Mucosa of rectum (tissue), 2 donors: ENCODE measurements around the gene SLC12A5.

Experiments
- H3K27ac ChIP-seq, 2 donors: one replicate each; pipeline ENCODE4 v1.7.0; 2013; ENCODE audit warnings: inconsistent platforms in 2 of 2, low read depth in 2 of 2, low read length in 2 of 2
- H3K27me3 ChIP-seq, 2 donors: one replicate each; pipeline ENCODE4 v1.7.0; 2013; ENCODE audit warnings: low read length in 2 of 2; ENCODE audit not compliant: control insufficient read depth in 2 of 2, insufficient read depth in 2 of 2
- H3K36me3 ChIP-seq, 2 donors: one replicate each; pipeline ENCODE4 v1.7.0; 2013; ENCODE audit warnings: low read length in 2 of 2; ENCODE audit not compliant: control insufficient read depth in 2 of 2, insufficient read depth in 2 of 2
- H3K4me1 ChIP-seq, 2 donors: one replicate each; pipeline ENCODE4 v1.7.0; 2013; ENCODE audit warnings: low read length in 2 of 2, mild to moderate bottlenecking in 1 of 2; ENCODE audit not compliant: control insufficient read depth in 2 of 2, insufficient read depth in 2 of 2
- H3K4me3 ChIP-seq, 2 donors: one replicate each; pipeline ENCODE4 v1.7.0; 2013; ENCODE audit warnings: low read length in 2 of 2
- H3K9ac ChIP-seq, 2 donors: one replicate each; pipeline ENCODE4 v1.7.0; 2013; ENCODE audit warnings: low read length in 2 of 2, low read depth in 1 of 2, mild to moderate bottlenecking in 1 of 2
- H3K9me3 ChIP-seq, 2 donors: one replicate each; pipeline ENCODE4 v1.7.0; 2013; ENCODE audit warnings: low read length in 2 of 2; ENCODE audit not compliant: control insufficient read depth in 2 of 2
- donor health status: healthy.
- donor health status: Normal muscosa, but diverticular disease.

The SLC12A5 gene

GRCh38 chr20:46060301-46060881 lies 31.4 kb downstream of the SLC12A5 start:
- H3K4me1 ChIP-seq, result peaks cover 0 to 8% of the 10 kb centered on the region in 2 donors
- no peak overlapping the region for H3K4me3 ChIP-seq
- peaks cover 34 to 51% of the 10 kb centered on the region in 2 donors for H3K36me3 ChIP-seq
- H3K9ac ChIP-seq, result no peak overlapping the region
- no peaks in the 10 kb centered on the region for H3K9me3 ChIP-seq
- H3K27me3 ChIP-seq, result peaks cover 0 to 3% of the 10 kb centered on the region in 2 donors
- no peak overlapping the region for H3K27ac ChIP-seq

GRCh38 chr20:46060975-46061374 lies 32.0 kb downstream of the SLC12A5 start:
- H3K27me3 ChIP-seq, result peaks cover 0 to 3% of the 10 kb centered on the region in 2 donors
- peaks cover 0 to 8% of the 10 kb centered on the region in 2 donors for H3K4me1 ChIP-seq
- peaks cover 40 to 56% of the 10 kb centered on the region in 2 donors for H3K36me3 ChIP-seq
- H3K9ac ChIP-seq, result no peak overlapping the region
- no peak overlapping the region for H3K4me3 ChIP-seq
- no peak overlapping the region for H3K27ac ChIP-seq
- no peaks in the 10 kb centered on the region for H3K9me3 ChIP-seq

- Histone ChIP-seq H3K27me3 (no peaks in the 10 kb centered on the region), H3K9ac (no peak overlapping the region), H3K9me3 (no peaks in the 10 kb centered on the region), H3K4me3 (no peak overlapping the region), H3K27ac (no peak overlapping the region), H3K4me1 (peaks cover 0 to 8% of the 10 kb centered on the region in 2 donors), H3K36me3 (peaks cover 51 to 68% of the 10 kb centered on the region in 2 donors)
Measured at GRCh38 chr20:46062151-46062550, 33.1 kb downstream of the SLC12A5 start.

GRCh38 chr20:46062621-46063020 lies 33.6 kb downstream of the SLC12A5 start:
- Histone ChIP-seq H3K4me3 (no peak overlapping the region), H3K9ac (no peak overlapping the region), H3K27me3 (no peaks in the 10 kb centered on the region), H3K36me3 (peaks cover 55 to 71% of the 10 kb centered on the region in 2 donors), H3K9me3 (no peaks in the 10 kb centered on the region), H3K4me1 (peaks cover 0 to 8% of the 10 kb centered on the region in 2 donors), H3K27ac (no peak overlapping the region)

GRCh38 chr20:46063151-46063550 lies 34.1 kb downstream of the SLC12A5 start:
- Histone ChIP-seq H3K4me1 (peaks cover 0 to 6% of the 10 kb centered on the region in 2 donors), H3K4me3 (no peak overlapping the region), H3K9ac (no peak overlapping the region), H3K9me3 (no peaks in the 10 kb centered on the region), H3K27ac (no peak overlapping the region), H3K27me3 (no peaks in the 10 kb centered on the region), H3K36me3 (peaks cover 60 to 76% of the 10 kb centered on the region in 2 donors)

GRCh38 chr20:46063652-46064054 lies 34.6 kb downstream of the SLC12A5 start:
- Histone ChIP-seq H3K27ac (no peak overlapping the region), H3K9me3 (no peaks in the 10 kb centered on the region), H3K4me3 (no peak overlapping the region), H3K9ac (no peak overlapping the region), H3K27me3 (no peaks in the 10 kb centered on the region), H3K36me3 (peaks cover 64 to 81% of the 10 kb centered on the region in 2 donors), H3K4me1 (peaks cover 0 to 2% of the 10 kb centered on the region in 2 donors)

GRCh38 chr20:46065006-46065405 lies 36.0 kb downstream of the SLC12A5 start:
- no peaks in the 10 kb centered on the region for H3K27me3 ChIP-seq
- H3K9ac ChIP-seq, result no peak overlapping the region
- peaks cover 72 to 88% of the 10 kb centered on the region in 2 donors for H3K36me3 ChIP-seq
- no peak overlapping the region for H3K27ac ChIP-seq
- H3K4me1 ChIP-seq, result no peaks in the 10 kb centered on the region
- H3K4me3 ChIP-seq, result no peak overlapping the region
- H3K9me3 ChIP-seq, result no peaks in the 10 kb centered on the region

GRCh38 chr20:46065691-46066090 lies 36.7 kb downstream of the SLC12A5 start:
- Histone ChIP-seq H3K27me3 (no peaks in the 10 kb centered on the region), H3K4me3 (no peak overlapping the region), H3K4me1 (no peaks in the 10 kb centered on the region), H3K36me3 (peaks cover 79 to 93% of the 10 kb centered on the region in 2 donors), H3K27ac (no peak overlapping the region), H3K9me3 (no peaks in the 10 kb centered on the region), H3K9ac (no peak overlapping the region)

- H3K9me3 ChIP-seq, result no peaks in the 10 kb centered on the region
- H3K27me3 ChIP-seq, result no peaks in the 10 kb centered on the region
- H3K27ac ChIP-seq, result no peak overlapping the region
- H3K9ac ChIP-seq, result no peak overlapping the region
- peaks cover 54 to 62% of the 10 kb centered on the region in 2 donors for H3K36me3 ChIP-seq
- no peaks in the 10 kb centered on the region for H3K4me1 ChIP-seq
- H3K4me3 ChIP-seq, result no peak overlapping the region
Measured at GRCh38 chr20:46070215-46070900, 41.3 kb downstream of the SLC12A5 start.

- Histone ChIP-seq H3K36me3 (peaks cover 42 to 56% of the 10 kb centered on the region in 2 donors), H3K4me1 (no peaks in the 10 kb centered on the region), H3K27me3 (no peaks in the 10 kb centered on the region), H3K4me3 (no peak overlapping the region), H3K9ac (no peak overlapping the region), H3K9me3 (no peaks in the 10 kb centered on the region), H3K27ac (no peak overlapping the region)
Measured at GRCh38 chr20:46071573-46071972, 42.6 kb downstream of the SLC12A5 start.
